ENCODE measurements around the gene GFRAL. TPM values are rescaled to one million over a fixed set of nuclear protein-coding genes. Genes with fewer than 3 reads are reported as not detected.

GFRAL gene
- total RNA-seq, 1 donor from 2014 or later, result not detected

- Mint-ChIP-seq H3K36me3 (no peaks in the 10 kb centered on the region), H3K9me3 (peaks cover 24% of the 10 kb centered on the region), H3K27me3 (ENCODE audit: low read depth) (peaks cover under 1% of the 10 kb centered on the region), H3K4me3 (no peak overlapping the region), H3K27ac (no peak overlapping the region), H3K4me1 (peaks cover 11% of the 10 kb centered on the region)
- no peak for DNase-seq (ENCODE audit: low spot score in 2 of 2, unreplicated experiment in 2 of 2)
- TF ChIP-seq, protein P1, sequence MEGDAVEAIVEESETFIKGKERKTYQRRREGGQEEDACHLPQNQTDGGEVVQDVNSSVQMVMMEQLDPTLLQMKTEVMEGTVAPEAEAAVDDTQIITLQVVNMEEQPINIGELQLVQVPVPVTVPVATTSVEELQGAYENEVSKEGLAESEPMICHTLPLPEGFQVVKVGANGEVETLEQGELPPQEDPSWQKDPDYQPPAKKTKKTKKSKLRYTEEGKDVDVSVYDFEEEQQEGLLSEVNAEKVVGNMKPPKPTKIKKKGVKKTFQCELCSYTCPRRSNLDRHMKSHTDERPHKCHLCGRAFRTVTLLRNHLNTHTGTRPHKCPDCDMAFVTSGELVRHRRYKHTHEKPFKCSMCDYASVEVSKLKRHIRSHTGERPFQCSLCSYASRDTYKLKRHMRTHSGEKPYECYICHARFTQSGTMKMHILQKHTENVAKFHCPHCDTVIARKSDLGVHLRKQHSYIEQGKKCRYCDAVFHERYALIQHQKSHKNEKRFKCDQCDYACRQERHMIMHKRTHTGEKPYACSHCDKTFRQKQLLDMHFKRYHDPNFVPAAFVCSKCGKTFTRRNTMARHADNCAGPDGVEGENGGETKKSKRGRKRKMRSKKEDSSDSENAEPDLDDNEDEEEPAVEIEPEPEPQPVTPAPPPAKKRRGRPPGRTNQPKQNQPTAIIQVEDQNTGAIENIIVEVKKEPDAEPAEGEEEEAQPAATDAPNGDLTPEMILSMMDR (IDR thresholded peaks at IDR 0.05; ENCODE audit: unreplicated experiment), result no peak
These were observed 6.6 kb upstream of the GFRAL start for GRCh38 chr6:55320696-55321086.

DNA sequence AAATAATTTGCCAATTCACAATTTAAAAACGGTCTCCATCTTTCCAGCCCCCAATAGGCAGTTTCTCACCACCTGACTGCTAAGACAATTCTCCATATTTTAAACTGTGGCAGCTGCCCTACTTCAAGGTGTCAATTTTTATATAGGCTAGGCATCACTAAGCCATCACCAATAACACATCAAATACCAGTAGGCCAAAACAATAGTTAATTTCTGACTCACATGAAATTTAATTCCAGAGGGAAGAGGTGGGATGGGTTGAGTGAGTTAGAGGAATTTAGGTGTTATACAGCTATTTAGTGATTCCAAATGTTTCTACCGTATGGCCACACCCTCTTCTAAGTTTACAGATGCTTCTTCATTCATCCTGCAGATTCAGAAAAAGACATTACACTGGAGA, 49.9 kb downstream of the GFRAL start:
- Mint-ChIP-seq H3K9me3 (peaks cover 30% of the 10 kb centered on the region), H3K27ac (no peak overlapping the region), H3K4me1 (peaks cover 23% of the 10 kb centered on the region), H3K27me3 (ENCODE audit: low read depth) (no peaks in the 10 kb centered on the region), H3K4me3 (no peak overlapping the region), H3K36me3 (no peaks in the 10 kb centered on the region)
- TF ChIP-seq, protein P1 (IDR thresholded peaks at IDR 0.05; ENCODE audit: unreplicated experiment), result no peak
- DNase-seq (ENCODE audit: low spot score in 2 of 2, unreplicated experiment in 2 of 2), result no peak

DNA sequence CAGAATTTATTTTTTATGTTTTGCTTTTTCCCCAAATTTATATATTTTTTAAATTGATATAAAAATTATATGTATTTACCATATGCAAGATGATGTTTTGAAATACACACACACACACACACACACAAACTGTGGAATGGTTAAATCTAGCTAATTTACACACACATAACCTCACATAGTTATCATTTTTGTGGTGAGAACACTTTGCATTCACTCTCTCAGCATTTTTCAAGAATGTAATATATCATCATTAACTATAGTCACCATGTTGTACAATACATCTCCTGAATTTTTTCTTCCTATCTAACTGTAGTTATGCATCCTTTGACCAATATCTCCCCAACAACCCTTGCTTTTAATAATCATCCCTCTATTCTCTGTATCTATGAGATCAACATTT, 52.2 kb downstream of the GFRAL start:
- no peaks in the 10 kb centered on the region for H3K27me3 Mint-ChIP-seq (ENCODE audit: low read depth)
- peak overlapping the region; percentile 62 for H3K27ac Mint-ChIP-seq
- TF ChIP-seq, protein P1 (IDR thresholded peaks at IDR 0.05; ENCODE audit: unreplicated experiment), result no peak
- DNase-seq (ENCODE audit: low spot score in 2 of 2, unreplicated experiment in 2 of 2), result no peak
- no peaks in the 10 kb centered on the region for H3K36me3 Mint-ChIP-seq
- no peak overlapping the region for H3K4me3 Mint-ChIP-seq
- peaks cover 26% of the 10 kb centered on the region for H3K9me3 Mint-ChIP-seq
- peaks cover 23% of the 10 kb centered on the region for H3K4me1 Mint-ChIP-seq

GRCh38 chr6:55379895-55380294, 52.6 kb downstream of the GFRAL start:
- no peak for DNase-seq (ENCODE audit: low spot score in 2 of 2, unreplicated experiment in 2 of 2)
- Mint-ChIP-seq H3K9me3 (peaks cover 22% of the 10 kb centered on the region), H3K4me3 (no peak overlapping the region), H3K4me1 (peaks cover 23% of the 10 kb centered on the region), H3K27ac (peak overlapping the region; percentile 62), H3K36me3 (no peaks in the 10 kb centered on the region), H3K27me3 (ENCODE audit: low read depth) (no peaks in the 10 kb centered on the region)
- TF ChIP-seq, protein P1 (IDR thresholded peaks at IDR 0.05; ENCODE audit: unreplicated experiment), result no peak

DNA sequence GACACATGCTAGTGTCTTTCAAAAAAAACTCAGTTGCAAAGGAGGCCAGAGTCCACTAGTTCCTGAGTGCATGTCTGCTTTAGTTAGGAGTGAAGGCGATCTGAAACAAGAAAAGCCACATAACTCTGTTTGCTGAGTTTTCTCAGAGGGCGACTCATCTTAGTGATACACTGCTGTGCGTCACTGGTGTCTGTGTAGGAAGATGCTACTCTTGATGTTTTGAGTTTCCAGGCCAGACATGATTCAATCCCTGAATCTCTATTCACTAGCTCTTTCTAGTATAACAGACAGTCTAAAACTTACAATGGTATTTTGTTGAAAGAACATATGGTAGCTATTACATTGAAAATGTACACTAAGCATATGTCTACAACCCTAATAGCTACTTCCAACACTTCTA, 60.9 kb downstream of the GFRAL start:
- H3K27ac Mint-ChIP-seq, result peak overlapping the region; percentile 7
- H3K36me3 Mint-ChIP-seq, result no peaks in the 10 kb centered on the region
- no peak for DNase-seq (ENCODE audit: low spot score in 2 of 2, unreplicated experiment in 2 of 2)
- no peaks in the 10 kb centered on the region for H3K9me3 Mint-ChIP-seq
- H3K4me1 Mint-ChIP-seq, result peaks cover 4% of the 10 kb centered on the region
- TF ChIP-seq, protein P1 (IDR thresholded peaks at IDR 0.05; ENCODE audit: unreplicated experiment), result no peak
- H3K4me3 Mint-ChIP-seq, result no peak overlapping the region
- H3K27me3 Mint-ChIP-seq (ENCODE audit: low read depth), result no peaks in the 10 kb centered on the region

DNA sequence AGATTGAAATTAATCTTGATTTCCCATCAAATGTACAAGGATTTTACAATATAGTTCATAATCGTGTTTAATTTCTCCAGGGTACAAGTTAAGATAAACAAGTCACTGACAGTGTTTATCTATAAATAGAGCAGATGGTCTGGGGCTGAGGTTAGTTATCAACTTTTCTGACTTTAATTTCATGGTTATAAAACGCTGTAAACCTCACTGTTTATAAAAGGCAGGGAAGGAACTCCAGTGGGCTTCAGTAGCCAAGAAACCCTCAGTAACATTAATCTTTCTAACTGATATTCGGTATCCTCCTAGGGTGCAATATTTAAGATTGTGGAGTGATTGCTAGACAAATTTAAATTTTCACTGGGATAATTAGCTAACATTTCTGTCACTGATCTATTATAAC, 68.6 kb downstream of the GFRAL start:
- TF ChIP-seq, protein P1 (IDR thresholded peaks at IDR 0.05; ENCODE audit: unreplicated experiment), result no peak
- no peak overlapping the region for H3K27ac Mint-ChIP-seq
- no peaks in the 10 kb centered on the region for H3K27me3 Mint-ChIP-seq (ENCODE audit: low read depth)
- no peaks in the 10 kb centered on the region for H3K36me3 Mint-ChIP-seq
- H3K4me1 Mint-ChIP-seq, result peaks cover 19% of the 10 kb centered on the region
- no peak overlapping the region for H3K4me3 Mint-ChIP-seq
- no peak for DNase-seq (ENCODE audit: low spot score in 2 of 2, unreplicated experiment in 2 of 2)
- H3K9me3 Mint-ChIP-seq, result no peaks in the 10 kb centered on the region

Data from mesothelial cell of epicardium (in vitro differentiated cells).